GM18873 (cell line): ENCODE results near the gene DDX54.
A peak's percentile ranks its signal among the peaks of the same experiment; 100 is the strongest.

ENCODE experiments used
- ATAC-seq: cut with Tn5 transposase; IDR thresholded peaks from one replicate; pipeline ENCODE4 v1.9.1; 2021; ENCODE audit warnings: mild to moderate bottlenecking, moderate library complexity, moderate number of reproducible peaks; ENCODE audit not compliant: unreplicated experiment, low FRiP score

The DDX54 gene

GRCh38 chr12:113191227-113191626, 5.9 kb upstream of the DDX54 start:
- ATAC-seq, result no peak

GRCh38 chr12:113190761-113191160, 5.5 kb upstream of the DDX54 start:
- no peak for ATAC-seq

- ATAC-seq, result no peak
Observed at GRCh38 chr12:113189361-113189760, 4.1 kb upstream of the DDX54 start.

GRCh38 chr12:113186666-113187325, 1.5 kb upstream of the DDX54 start:
- no peak for ATAC-seq

- ATAC-seq, result no peak
Observed at GRCh38 chr12:113186033-113186365, 721 bp upstream of the DDX54 start.

- ATAC-seq, result peak; percentile 71
Observed at GRCh38 chr12:113184900-113185179, 438 bp downstream of the DDX54 start.

GRCh38 chr12:113184098-113184899, 979 bp downstream of the DDX54 start:
- peak; percentile 40 for ATAC-seq

- no peak for ATAC-seq
Observed at GRCh38 chr12:113183030-113183589, 2.2 kb downstream of the DDX54 start.

- ATAC-seq, result no peak
Observed at GRCh38 chr12:113181975-113182374, 3.3 kb downstream of the DDX54 start.

- no peak for ATAC-seq
Observed at GRCh38 chr12:113180333-113180732, 4.9 kb downstream of the DDX54 start.

- ATAC-seq, result no peak
Observed at GRCh38 chr12:113179023-113179422, 6.3 kb downstream of the DDX54 start.

GRCh38 chr12:113174461-113175384, 10.6 kb downstream of the DDX54 start:
- ATAC-seq, result no peak

- ATAC-seq, result no peak
Observed at GRCh38 chr12:113173081-113173698, 12.1 kb downstream of the DDX54 start.

GRCh38 chr12:113172185-113172584, 13.1 kb downstream of the DDX54 start:
- ATAC-seq, result no peak

GRCh38 chr12:113171543-113171942, 13.7 kb downstream of the DDX54 start:
- ATAC-seq, result no peak

- ATAC-seq, result no peak
Observed at GRCh38 chr12:113170926-113171325, 14.4 kb downstream of the DDX54 start.

GRCh38 chr12:113170457-113170856, 14.8 kb downstream of the DDX54 start:
- ATAC-seq, result no peak

- ATAC-seq, result no peak
Observed at GRCh38 chr12:113169697-113170096, 15.6 kb downstream of the DDX54 start.

- no peak for ATAC-seq
Observed at GRCh38 chr12:113167868-113168267, 17.4 kb downstream of the DDX54 start.
